ENCODE measurements around the gene GINS1.

DNA sequence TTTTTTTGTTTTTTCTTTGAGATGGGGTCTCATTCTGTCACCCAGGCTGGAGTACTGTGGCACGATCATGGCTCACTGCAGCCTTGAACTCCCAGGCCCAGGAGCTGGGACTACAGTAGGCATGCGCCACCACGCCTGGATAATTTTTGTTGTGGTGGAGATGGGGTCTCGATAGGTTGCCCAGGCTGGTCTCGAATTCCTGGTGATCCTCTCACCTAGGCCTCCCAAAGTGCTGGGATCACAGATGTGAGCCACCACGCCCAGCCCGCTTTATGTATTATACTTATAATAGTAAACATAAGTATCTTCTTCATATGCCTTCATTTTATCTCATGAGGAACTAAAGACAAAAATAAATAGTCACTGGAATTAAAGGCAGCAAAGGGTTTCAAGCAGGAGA, 63.5 kb downstream of the GINS1 start:
- TF ChIP-seq CTCF (IDR thresholded peaks at IDR 0.05), result no peak
- TF ChIP-seq POLR2A (IDR thresholded peaks at IDR 0.05), result no peak
